Fibroblast of lung (primary cell): ENCODE data around the gene MIPOL1. TPM values are rescaled to one million over a fixed set of nuclear protein-coding genes. Genes with fewer than 3 reads are reported as not detected.

Source experiments
- DNase-seq, 2 donors: peaks; one replicate each; pipeline versions ENCODE4 v3.0.0 to v3.0.0-alpha.2; 2010; ENCODE audit warnings: low read depth in 2 of 2
- H2AFZ ChIP-seq: 2 replicates; pipeline ENCODE4 v1.5.1; 2012; ENCODE audit warnings: low read length, control low read depth, inconsistent platforms
- H3K27ac ChIP-seq: 2 replicates; pipeline ENCODE4 v1.5.1; 2011; ENCODE audit warnings: low read length, control low read depth; ENCODE audit not compliant: insufficient read depth
- H3K27me3 ChIP-seq: 2 replicates; pipeline ENCODE4 v1.5.1; 2011; ENCODE audit warnings: mild to moderate bottlenecking, low read length; ENCODE audit not compliant: control insufficient read depth, insufficient read depth
- H3K36me3 ChIP-seq: 2 replicates; pipeline ENCODE4 v1.5.1; 2011; ENCODE audit warnings: low read length; ENCODE audit not compliant: control insufficient read depth, insufficient read depth
- H3K4me1 ChIP-seq: 2 replicates; pipeline ENCODE4 v1.5.1; 2011; ENCODE audit warnings: low read length; ENCODE audit not compliant: control insufficient read depth, insufficient read depth; ENCODE audit errors: extremely low read depth
- H3K4me2 ChIP-seq: 2 replicates; pipeline ENCODE4 v1.5.1; 2011; ENCODE audit warnings: low read length, control low read depth; ENCODE audit not compliant: insufficient read depth; ENCODE audit errors: extremely low read depth
- H3K4me3 ChIP-seq, 4 experiments: fragments of 200-600 bp in 1 of 4; sonication (generic) in 1 of 4; replicated peaks in 1 of 4; 2 replicates each; pipeline ENCODE4 v1.5.1; 2011 to 2016; ENCODE audit warnings: low read length in 4 of 4, low read depth in 3 of 4, mild to moderate bottlenecking in 3 of 4, control low read depth in 2 of 4, inconsistent platforms in 1 of 4, mixed read lengths in 1 of 4; ENCODE audit not compliant: insufficient read depth in 1 of 4; ENCODE audit errors: control extremely low read depth in 1 of 4
- H3K79me2 ChIP-seq: 2 replicates; pipeline ENCODE4 v1.5.1; 2012; ENCODE audit warnings: mild to moderate bottlenecking, low read length, inconsistent platforms; ENCODE audit not compliant: control insufficient read depth, insufficient read depth
- H3K9ac ChIP-seq: 2 replicates; pipeline ENCODE4 v1.5.1; 2011; ENCODE audit warnings: mild to moderate bottlenecking, low read length, control low read depth; ENCODE audit not compliant: insufficient read depth
- H3K9me3 ChIP-seq: 2 replicates; pipeline ENCODE4 v1.5.1; 2012; ENCODE audit warnings: low read depth, low read length; ENCODE audit not compliant: control insufficient read depth, insufficient read depth
- H4K20me1 ChIP-seq: 2 replicates; pipeline ENCODE4 v1.5.1; 2011; ENCODE audit warnings: low read length; ENCODE audit not compliant: control insufficient read depth, insufficient read depth; ENCODE audit errors: extremely low read depth
- EZH2 ChIP-seq: IDR thresholded peaks from 2 replicates; pipeline ENCODE4 v1.5.1; 2012; ENCODE audit warnings: low read length, control low read depth, mild to moderate bottlenecking; ENCODE audit errors: missing control alignments
- polyA plus RNA-seq, 2 donors: library from polyadenylated mRNA; depleted of rRNA in 1 of 2; stranded (reverse) in 1 of 2; unstranded in 1 of 2; fragments of >200 nt; gene quantifications; 2 replicates each; pipeline ENCODE4 v1.2.1, GENCODE V29; 2011 to 2012; ENCODE audit warnings: missing spikeins in 1 of 2
- total RNA-seq: library from RNA; depleted of rRNA; stranded (reverse); fragments of >200 nt; gene quantifications from 2 replicates; pipeline ENCODE4 v1.2.1, GENCODE V29; 2014
- TF ChIP-seq, protein P1 (sequence below), 2 donors: IDR thresholded peaks in 1 of 2; conservative IDR thresholded peaks in 1 of 2; 1 replicate in 1 of 2; 2 replicates in 1 of 2; pipeline ENCODE4 v1.5.1; 2011 to 2012; ENCODE audit warnings: low read length in 2 of 2, control low read depth in 1 of 2, inconsistent platforms in 1 of 2, low read depth in 1 of 2, mild to moderate bottlenecking in 1 of 2

The MIPOL1 gene
- total and polyA plus RNA-seq, 2 donors (not counting 1 experiment from before 2014, with no cell fraction given): 6.4 to 8.6 TPM

DNA sequence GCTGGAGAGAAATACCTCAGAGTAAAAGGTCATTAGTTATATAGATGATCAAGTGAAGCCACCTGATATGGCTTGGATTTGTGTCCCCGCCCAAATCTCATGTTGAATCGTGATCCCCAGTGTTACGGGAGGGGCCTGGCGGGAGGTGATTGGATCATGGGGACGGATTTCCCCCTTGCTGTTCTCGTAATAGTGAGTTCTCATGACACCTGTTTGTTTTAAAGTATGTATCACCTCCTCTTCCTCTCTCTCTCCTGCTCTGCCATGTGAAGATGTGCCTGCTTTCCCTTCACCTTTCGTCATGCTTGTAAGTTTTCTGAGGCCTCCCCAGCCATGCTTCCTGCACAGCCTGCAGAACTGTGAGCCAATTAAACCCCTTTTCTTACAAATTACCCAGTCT is 272.5 kb downstream of the MIPOL1 start:
- no peak for DNase-seq
- no peak overlapping the region for H3K4me3 ChIP-seq
- no peak overlapping the region for H3K9ac ChIP-seq
- H3K27me3 ChIP-seq: no peaks in the 10 kb centered on the region
- TF ChIP-seq, protein P1, sequence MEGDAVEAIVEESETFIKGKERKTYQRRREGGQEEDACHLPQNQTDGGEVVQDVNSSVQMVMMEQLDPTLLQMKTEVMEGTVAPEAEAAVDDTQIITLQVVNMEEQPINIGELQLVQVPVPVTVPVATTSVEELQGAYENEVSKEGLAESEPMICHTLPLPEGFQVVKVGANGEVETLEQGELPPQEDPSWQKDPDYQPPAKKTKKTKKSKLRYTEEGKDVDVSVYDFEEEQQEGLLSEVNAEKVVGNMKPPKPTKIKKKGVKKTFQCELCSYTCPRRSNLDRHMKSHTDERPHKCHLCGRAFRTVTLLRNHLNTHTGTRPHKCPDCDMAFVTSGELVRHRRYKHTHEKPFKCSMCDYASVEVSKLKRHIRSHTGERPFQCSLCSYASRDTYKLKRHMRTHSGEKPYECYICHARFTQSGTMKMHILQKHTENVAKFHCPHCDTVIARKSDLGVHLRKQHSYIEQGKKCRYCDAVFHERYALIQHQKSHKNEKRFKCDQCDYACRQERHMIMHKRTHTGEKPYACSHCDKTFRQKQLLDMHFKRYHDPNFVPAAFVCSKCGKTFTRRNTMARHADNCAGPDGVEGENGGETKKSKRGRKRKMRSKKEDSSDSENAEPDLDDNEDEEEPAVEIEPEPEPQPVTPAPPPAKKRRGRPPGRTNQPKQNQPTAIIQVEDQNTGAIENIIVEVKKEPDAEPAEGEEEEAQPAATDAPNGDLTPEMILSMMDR (conservative IDR thresholded peaks at IDR 0.05 in 1 of 2, IDR thresholded peaks at IDR 0.05 in 1 of 2; ENCODE audit: low read depth in 1 of 2, low read length in 2 of 2): no peak
- TF ChIP-seq EZH2: no peak
- H3K4me2 ChIP-seq: no peak overlapping the region
- H3K79me2 ChIP-seq: no peaks in the 10 kb centered on the region
- no peaks in the 10 kb centered on the region for H4K20me1 ChIP-seq
- H3K4me1 ChIP-seq: no peaks in the 10 kb centered on the region
- no peak overlapping the region for H2AFZ ChIP-seq
- no peaks in the 10 kb centered on the region for H3K9me3 ChIP-seq
- H3K36me3 ChIP-seq: no peaks in the 10 kb centered on the region
- H3K27ac ChIP-seq: no peak overlapping the region

DNA sequence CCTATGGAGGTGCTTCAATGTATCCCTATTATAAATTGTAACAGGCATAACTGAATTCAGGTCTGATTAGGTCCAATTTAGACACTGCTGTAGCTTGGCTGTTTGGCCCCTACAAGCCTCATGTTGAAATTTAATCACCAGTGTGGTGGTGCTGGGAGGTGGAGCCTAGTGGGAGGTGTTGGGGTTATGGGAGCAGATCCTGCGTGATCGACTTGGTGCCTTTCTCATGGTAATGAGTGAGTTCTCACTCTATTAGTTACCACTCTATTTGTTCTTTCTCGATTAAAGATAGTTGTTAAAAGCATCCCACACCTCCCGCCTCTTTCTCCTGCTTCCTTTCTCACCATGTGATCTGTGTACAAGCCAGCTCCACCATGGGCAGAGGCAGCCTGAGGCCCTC is 275.2 kb downstream of the MIPOL1 start:
- Histone ChIP-seq H3K27ac (no peak overlapping the region), H3K4me3 (no peak overlapping the region), H4K20me1 (no peaks in the 10 kb centered on the region), H3K9ac (no peak overlapping the region), H3K9me3 (no peaks in the 10 kb centered on the region), H3K4me2 (no peak overlapping the region), H3K79me2 (no peaks in the 10 kb centered on the region), H2AFZ (no peak overlapping the region), H3K36me3 (no peaks in the 10 kb centered on the region), H3K27me3 (no peaks in the 10 kb centered on the region), H3K4me1 (no peaks in the 10 kb centered on the region)
- no peak for DNase-seq
- no peak for TF ChIP-seq EZH2
- TF ChIP-seq, protein P1 (conservative IDR thresholded peaks at IDR 0.05 in 1 of 2, IDR thresholded peaks at IDR 0.05 in 1 of 2; ENCODE audit: low read depth in 1 of 2, low read length in 2 of 2): no peak

DNA sequence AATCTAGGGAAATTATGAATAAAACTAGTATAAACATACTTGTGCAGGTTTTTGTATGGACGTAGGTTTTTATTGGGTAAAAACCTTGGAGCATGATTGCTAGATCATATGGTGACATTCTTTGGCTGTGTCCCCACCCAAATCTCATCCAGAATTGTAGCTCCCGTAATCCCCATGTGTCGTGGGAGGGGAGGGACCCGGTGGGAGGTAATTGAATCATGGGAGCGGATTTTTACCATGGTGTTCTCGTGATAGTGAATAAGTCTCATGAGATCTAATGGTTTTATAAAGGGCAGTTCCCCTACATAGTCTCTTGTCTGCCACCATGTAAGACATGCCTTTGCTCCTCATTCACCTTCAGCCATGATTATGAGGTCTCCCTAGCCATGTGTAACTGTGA is 276.5 kb downstream of the MIPOL1 start:
- no peak overlapping the region for H3K4me2 ChIP-seq
- DNase-seq: no peak
- no peak overlapping the region for H3K4me3 ChIP-seq
- TF ChIP-seq EZH2: no peak
- TF ChIP-seq, protein P1 (conservative IDR thresholded peaks at IDR 0.05 in 1 of 2, IDR thresholded peaks at IDR 0.05 in 1 of 2; ENCODE audit: low read depth in 1 of 2, low read length in 2 of 2): no peak
- no peaks in the 10 kb centered on the region for H3K27me3 ChIP-seq
- H3K27ac ChIP-seq: no peak overlapping the region
- no peaks in the 10 kb centered on the region for H3K9me3 ChIP-seq
- no peaks in the 10 kb centered on the region for H3K4me1 ChIP-seq
- no peaks in the 10 kb centered on the region for H3K79me2 ChIP-seq
- H4K20me1 ChIP-seq: no peaks in the 10 kb centered on the region
- H2AFZ ChIP-seq: no peak overlapping the region
- H3K36me3 ChIP-seq: no peaks in the 10 kb centered on the region
- no peak overlapping the region for H3K9ac ChIP-seq
